ENCODE results near the gene TBC1D22A.

DNA sequence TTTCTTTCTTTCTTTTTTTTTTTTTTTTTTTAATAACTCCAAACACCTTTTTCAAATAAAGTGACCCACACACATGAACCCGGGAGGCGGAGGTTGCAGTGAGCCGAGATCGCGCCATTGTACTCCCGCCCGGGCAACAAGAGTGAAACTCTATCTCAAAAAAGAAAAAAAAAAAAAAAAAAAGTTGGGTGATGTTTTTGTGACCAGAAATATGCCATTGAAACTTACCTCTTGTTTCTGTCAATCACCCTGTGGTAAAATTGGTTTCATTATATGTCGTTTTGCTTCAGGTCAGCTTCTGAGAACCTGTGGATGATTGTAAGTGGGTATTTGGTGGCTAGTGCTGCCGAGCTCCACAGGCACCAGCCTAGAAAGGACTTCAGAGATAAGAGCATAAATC is 238.8 kb downstream of the TBC1D22A start:
- TF ChIP-seq, protein P1, sequence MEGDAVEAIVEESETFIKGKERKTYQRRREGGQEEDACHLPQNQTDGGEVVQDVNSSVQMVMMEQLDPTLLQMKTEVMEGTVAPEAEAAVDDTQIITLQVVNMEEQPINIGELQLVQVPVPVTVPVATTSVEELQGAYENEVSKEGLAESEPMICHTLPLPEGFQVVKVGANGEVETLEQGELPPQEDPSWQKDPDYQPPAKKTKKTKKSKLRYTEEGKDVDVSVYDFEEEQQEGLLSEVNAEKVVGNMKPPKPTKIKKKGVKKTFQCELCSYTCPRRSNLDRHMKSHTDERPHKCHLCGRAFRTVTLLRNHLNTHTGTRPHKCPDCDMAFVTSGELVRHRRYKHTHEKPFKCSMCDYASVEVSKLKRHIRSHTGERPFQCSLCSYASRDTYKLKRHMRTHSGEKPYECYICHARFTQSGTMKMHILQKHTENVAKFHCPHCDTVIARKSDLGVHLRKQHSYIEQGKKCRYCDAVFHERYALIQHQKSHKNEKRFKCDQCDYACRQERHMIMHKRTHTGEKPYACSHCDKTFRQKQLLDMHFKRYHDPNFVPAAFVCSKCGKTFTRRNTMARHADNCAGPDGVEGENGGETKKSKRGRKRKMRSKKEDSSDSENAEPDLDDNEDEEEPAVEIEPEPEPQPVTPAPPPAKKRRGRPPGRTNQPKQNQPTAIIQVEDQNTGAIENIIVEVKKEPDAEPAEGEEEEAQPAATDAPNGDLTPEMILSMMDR (IDR thresholded peaks at IDR 0.05), result no peak
- TF ChIP-seq EP300 (IDR thresholded peaks at IDR 0.05) (no peak), POLR2AphosphoS5 (IDR thresholded peaks at IDR 0.05) (no peak), POLR2A (IDR thresholded peaks at IDR 0.05) (no peak)
